ENCODE data around the gene RAP1GAP2. TPM values are rescaled to one million over a fixed set of nuclear protein-coding genes. Genes with fewer than 3 reads are reported as not detected.

Gene RAP1GAP2
- polyA plus RNA-seq, 1 of the 3 experiments (the other 2 are of a cell fraction): 22.0 TPM

GRCh38 chr17:2794111-2794803 lies 2.0 kb upstream of the RAP1GAP2 start:
- no peaks in the 10 kb centered on the region for H3F3A ChIP-seq (replicated peaks; ENCODE audit: insufficient read depth)
- H3K27me3 ChIP-seq (ENCODE audit: insufficient read depth): no peaks in the 10 kb centered on the region
- POLR2A ChIA-PET: no interaction called here
- H4K20me1 ChIP-seq (ENCODE audit: insufficient read depth): no peaks in the 10 kb centered on the region
- CTCF ChIA-PET: interaction anchor here (0.9 kb wide), 1 partner anchor 22 kb away, joined by 3 read pairs; no protein-coding TSS in a partner anchor
- H2AFZ ChIP-seq (ENCODE audit: low read depth): no peak overlapping the region
- H3K36me3 ChIP-seq (replicated peaks in 1 of 2; ENCODE audit: control insufficient read depth in 1 of 2, insufficient read depth in 2 of 2, low read length in 1 of 2): no peaks in the 10 kb centered on the region
- no peak overlapping the region for H3K4me3 ChIP-seq (ENCODE audit: low read depth in 2 of 2, low read length in 1 of 2)
- peaks cover 0 to 22% of the 10 kb centered on the region in 2 experiments; a peak in 1 of 4 replicates for H3K4me1 ChIP-seq (ENCODE audit: control insufficient read depth in 1 of 2, insufficient read depth in 2 of 2, low read depth in 1 of 2, low read length in 1 of 2)
- DNase-seq: no peak
- no peaks in the 10 kb centered on the region for H3K9me3 ChIP-seq
- no peaks in the 10 kb centered on the region for H3K9me2 ChIP-seq
- TF ChIP-seq ELF1 (IDR thresholded peaks at IDR 0.05): no peak
- no peak for TF ChIP-seq JUND (IDR thresholded peaks at IDR 0.05)
- TF ChIP-seq FOXJ3 (CRISPR knock-in tag; IDR thresholded peaks at IDR 0.05): no peak
- TF ChIP-seq USF1 (IDR thresholded peaks at IDR 0.05; ENCODE audit: borderline replicate concordance, low read depth): no peak
- TF ChIP-seq IRF3 (IDR thresholded peaks at IDR 0.05; ENCODE audit: low read depth, low read length): no peak
- TF ChIP-seq CHD2 (IDR thresholded peaks at IDR 0.05; ENCODE audit: low read length, partially characterized antibody): no peak
- no peak for TF ChIP-seq REST (IDR thresholded peaks at IDR 0.05; ENCODE audit: low read depth, low read length)
- no peak for TF ChIP-seq MXI1 (IDR thresholded peaks at IDR 0.05; ENCODE audit: low read depth, low read length)
- TF ChIP-seq TEAD4 (IDR thresholded peaks at IDR 0.05; ENCODE audit: borderline replicate concordance, insufficient read depth): no peak
- TF ChIP-seq ZBTB33 (IDR thresholded peaks at IDR 0.05; ENCODE audit: borderline replicate concordance, low read depth): no peak
- no peak for TF ChIP-seq NRF1 (IDR thresholded peaks at IDR 0.05; ENCODE audit: low read depth, low read length)
- no peak for TF ChIP-seq TAF1 (IDR thresholded peaks at IDR 0.05; ENCODE audit: borderline replicate concordance, low read depth, low read length)
- TF ChIP-seq TCF12 (IDR thresholded peaks at IDR 0.05): no peak
- no peak for TF ChIP-seq RAD21 (IDR thresholded peaks at IDR 0.05; ENCODE audit: low read length)
- no peak for TF ChIP-seq SMC3 (IDR thresholded peaks at IDR 0.05; ENCODE audit: low read depth, low read length)
- TF ChIP-seq EP300 (IDR thresholded peaks at IDR 0.05; ENCODE audit: borderline replicate concordance in 1 of 2, low read depth in 1 of 2, low read length in 1 of 2): no peak
- no peak for TF ChIP-seq POLR2AphosphoS5 (IDR thresholded peaks at IDR 0.05; ENCODE audit: low read depth, low read length)
- no peak for TF ChIP-seq MAX (IDR thresholded peaks at IDR 0.05; ENCODE audit: low read depth)
- no peak for TF ChIP-seq EZH2phosphoT487 (IDR thresholded peaks at IDR 0.05; ENCODE audit: borderline replicate concordance, low read depth)
- no peak for TF ChIP-seq FOXM1 (IDR thresholded peaks at IDR 0.05; ENCODE audit: low read depth)
- no peak overlapping the region for H3K4me2 ChIP-seq
- WGBS (ENCODE audit: low lambda C conversion rate): 66% methylated on average over 5 of the region's 6 CpGs
- no peak overlapping the region for H3K9ac ChIP-seq
- H3K79me2 ChIP-seq (ENCODE audit: insufficient read depth): no peaks in the 10 kb centered on the region
- H3K27ac ChIP-seq (ENCODE audit: low read depth in 2 of 2, low read length in 1 of 2): no peak overlapping the region

Data from SK-N-SH (cell line).